ENCODE results near the gene TUSC2.

The TUSC2 gene

GRCh38 chr3:50354186-50354764 lies 26.3 kb upstream of the TUSC2 start:
- no peak for DNase-seq

DNA sequence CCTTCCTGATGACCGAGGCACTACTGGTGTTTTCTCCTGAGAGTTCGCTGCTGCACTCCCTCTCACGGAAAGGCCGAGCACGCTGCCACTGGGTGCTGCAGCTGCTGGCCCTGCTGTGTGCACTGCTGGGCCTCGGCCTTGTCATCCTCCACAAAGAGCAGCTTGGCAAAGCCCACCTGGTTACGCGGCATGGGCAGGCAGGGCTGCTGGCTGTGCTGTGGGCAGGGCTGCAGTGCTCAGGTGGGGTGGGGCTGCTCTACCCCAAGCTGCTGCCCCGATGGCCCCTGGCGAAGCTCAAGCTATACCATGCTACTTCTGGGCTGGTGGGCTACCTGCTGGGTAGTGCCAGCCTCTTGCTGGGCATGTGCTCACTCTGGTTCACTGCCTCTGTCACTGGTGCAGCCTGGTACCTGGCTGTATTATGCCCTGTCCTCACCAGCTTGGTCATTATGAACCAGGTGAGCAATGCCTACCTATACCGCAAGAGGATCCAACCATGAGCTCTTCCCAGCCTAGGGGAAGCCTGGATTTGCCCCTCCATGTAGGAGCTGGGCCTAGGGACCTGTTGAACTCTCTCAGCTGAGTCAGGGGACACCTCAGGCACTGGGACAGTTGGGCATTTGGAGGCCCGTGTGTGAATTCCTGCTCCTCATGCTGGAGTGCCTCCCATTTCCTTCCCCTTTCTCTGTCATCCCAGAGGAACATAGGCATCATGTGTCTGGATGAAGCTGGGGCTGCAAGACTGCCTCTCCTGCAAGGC lies 25.4 kb upstream of the TUSC2 start:
- DNase-seq, result no peak

DNA sequence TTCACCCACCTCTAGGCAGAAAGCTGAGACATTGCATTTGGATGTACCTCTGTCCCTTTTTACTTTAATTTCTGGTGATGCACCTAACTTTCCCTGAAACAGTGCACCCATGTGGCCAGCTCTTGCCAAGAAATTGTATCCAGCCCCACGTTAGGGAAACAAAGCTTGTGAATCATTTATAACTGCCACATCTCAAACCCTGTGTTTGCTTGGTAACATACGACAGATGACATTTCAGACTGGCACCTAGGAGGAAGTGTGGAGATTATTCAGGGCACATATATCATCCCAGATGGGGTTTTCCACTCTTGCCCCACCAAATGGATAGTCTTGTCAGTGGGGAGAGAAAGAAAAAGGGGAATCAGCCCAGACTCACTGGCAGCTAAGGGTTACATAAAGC lies 24.8 kb upstream of the TUSC2 start:
- DNase-seq, result no peak

DNA sequence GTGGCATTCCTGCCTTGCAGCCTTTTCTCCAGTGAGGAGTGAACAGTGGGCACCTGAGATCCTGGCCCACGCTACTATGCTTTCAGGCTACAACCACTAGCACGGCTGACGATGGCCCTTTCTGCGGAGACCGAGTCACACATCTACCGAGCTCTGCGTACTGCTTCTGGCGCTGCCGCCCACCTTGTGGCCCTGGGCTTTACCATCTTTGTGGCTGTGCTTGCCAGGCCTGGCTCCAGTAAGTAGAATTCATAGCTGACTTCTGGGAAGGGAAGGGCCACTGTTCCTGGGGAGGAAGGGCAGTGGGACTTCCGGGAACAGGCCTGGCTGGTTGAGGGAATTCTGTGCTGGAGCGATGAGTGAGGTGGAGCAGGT lies 23.3 kb upstream of the TUSC2 start:
- no peak for DNase-seq

DNA sequence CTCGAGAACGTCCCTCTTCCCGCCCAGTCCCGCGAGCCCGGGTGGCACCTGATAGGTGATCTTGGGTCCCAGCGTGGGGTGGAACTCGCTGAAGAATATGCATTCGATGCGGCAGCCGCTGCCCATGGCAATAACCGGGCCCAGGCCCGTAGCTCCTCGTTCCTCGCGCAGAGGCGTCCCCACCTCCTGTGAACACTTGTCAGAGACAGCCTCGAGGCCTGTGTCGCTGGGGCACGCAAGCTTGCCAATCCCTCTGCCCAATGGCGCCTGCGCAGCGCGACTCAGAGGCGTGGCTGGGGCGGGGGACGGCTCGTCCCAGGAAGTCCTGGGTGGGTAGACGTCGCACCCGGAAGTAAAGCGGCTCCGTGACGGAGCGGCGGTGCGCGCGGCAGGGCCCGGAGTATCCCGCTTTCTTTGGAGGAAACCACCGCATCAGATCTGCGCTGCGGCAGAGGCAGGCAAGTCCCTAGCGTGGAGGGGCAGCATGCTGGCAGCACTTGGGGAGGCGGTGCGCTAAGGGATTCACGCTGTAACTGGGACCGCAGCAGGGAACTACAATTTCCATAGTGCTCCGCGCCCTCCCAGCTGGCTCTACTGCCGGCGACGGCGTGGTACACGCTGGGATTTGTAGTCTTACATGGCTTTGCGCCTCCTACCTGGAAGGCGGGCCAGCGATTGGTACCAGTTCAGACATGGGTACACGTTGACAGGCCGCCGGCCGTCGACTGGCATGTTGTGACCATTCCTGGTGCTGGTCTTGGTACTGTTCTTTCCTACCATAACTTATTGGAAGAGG lies 22.7 kb upstream of the TUSC2 start, which contains the start of the genes CYB561D2 and NPRL2:
Gene CYB561D2 (plus strand): TSS at position 336 of the 796 bp plus-strand sequence. CDS start 572 bp downstream, outside the sequence.
Gene NPRL2 (minus strand): TSS at position 249 of the 796 bp plus-strand sequence. CDS start 123 bp downstream, at position 126.
- DNase-seq, result peak; percentile 100

DNA sequence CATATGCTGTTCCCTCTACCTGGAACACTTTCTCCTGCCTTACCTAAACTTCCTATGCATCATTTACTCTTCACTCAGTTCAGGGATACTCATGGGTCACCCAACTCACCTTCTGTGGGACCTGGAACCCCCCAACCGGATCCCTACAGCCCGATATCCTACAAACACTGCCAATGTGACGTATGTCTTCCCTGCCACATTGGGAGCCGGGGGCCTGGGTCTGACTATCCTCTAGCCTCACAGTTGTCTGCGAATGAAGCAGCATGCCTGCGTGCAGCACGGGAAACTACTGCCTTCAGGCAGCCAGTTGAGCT lies 22.1 kb upstream of the TUSC2 start:
- no peak for DNase-seq

- peak; percentile 81 for DNase-seq
These were observed 19.3 kb upstream of the TUSC2 start for GRCh38 chr3:50347187-50347813.

DNA sequence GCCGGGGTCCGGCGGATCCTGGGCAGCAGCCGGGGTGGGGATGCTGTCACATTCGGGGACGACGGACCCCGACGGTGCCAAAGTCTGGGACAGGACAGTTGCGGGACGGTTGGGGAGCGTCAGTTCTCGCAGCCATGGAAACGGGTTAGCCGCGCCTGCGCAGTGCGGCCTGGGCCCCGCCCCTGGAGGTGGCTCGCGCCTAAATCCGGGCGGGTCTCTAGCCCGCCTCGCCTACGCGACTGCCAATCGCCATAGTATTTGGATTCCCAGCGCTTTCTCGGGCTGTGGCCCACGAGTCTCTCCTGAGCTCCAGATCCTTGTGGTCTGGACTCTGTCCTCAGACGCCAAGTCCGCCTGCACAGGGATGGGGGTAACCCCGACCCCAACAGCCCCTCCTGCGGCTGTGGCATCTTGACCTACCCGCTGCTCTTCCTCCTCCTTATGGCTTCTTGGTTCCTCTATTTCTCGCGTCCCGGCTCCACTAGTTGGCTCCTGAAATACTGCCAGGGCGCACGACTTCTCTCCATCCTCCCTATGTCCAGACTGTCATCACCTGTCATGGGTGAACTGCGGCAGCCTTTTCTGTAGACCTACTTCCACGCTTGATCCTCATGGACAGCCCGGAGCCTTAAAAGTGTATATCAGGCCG lies 17.7 kb upstream of the TUSC2 start, which contains the start of gene ZMYND10:
Gene ZMYND10 (minus strand): TSS at position 147 of the 649 bp plus-strand sequence. CDS start 153 bp downstream, outside the sequence.
- peak; percentile 87 for DNase-seq

DNA sequence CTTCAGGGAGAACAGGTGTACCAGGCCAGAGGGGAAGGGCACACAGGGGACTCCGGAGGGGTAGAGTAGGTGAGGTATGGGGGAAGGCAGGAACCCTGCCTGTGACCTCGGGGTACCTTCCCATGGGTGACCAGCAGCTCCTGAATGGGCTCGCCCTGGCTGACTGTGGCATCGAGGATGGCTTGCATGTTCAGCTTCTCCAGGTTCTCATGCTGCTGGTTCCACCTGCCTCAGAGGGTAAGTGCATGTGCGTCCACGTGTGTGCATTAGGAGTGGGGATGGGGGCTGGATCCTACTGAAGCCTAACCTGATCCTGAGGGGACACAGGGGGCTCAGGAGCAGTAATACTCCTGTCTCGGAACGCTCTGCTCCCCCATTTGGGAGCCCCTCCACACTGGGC lies 17.0 kb upstream of the TUSC2 start:
- no peak for DNase-seq

DNA sequence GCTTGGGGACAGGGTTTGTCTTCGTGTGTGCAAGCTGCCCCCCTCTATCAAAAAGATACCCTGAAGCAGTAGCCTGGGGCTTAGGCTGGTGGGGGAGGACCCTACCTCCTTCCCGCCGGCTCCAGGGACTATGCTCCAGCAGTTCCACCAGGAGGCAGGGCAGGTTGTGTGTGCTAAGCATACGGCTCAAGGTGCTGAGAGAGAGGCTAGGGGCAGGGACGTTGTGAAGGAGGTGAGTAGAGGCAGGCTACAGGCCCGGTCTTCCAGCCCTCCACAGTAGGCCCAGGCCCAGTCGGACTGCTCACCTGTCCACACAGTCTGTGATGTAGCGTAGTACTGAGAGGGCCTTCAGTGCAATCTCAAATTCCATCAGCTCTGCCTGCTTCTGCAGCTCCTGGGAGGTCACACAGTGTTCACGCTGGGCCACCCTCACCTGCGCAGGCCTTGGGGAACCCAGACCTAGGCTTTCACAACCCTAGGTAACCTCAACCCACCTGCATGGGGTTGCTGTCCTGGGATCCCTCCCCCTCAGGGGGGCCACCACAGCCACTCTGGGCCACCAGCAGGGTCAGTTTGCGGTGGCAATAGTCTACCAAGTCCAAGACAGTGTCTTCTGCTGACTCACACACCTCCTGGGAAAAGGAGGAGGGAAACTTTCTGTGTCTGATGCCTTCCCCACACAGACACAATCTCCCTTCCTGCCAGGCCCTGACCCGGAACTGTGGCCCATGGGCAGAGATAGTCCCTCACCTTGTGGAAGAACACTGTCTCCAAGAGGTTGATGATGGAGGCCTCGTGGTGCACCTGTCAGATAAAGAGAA lies 15.0 kb upstream of the TUSC2 start:
- DNase-seq, result no peak

DNA sequence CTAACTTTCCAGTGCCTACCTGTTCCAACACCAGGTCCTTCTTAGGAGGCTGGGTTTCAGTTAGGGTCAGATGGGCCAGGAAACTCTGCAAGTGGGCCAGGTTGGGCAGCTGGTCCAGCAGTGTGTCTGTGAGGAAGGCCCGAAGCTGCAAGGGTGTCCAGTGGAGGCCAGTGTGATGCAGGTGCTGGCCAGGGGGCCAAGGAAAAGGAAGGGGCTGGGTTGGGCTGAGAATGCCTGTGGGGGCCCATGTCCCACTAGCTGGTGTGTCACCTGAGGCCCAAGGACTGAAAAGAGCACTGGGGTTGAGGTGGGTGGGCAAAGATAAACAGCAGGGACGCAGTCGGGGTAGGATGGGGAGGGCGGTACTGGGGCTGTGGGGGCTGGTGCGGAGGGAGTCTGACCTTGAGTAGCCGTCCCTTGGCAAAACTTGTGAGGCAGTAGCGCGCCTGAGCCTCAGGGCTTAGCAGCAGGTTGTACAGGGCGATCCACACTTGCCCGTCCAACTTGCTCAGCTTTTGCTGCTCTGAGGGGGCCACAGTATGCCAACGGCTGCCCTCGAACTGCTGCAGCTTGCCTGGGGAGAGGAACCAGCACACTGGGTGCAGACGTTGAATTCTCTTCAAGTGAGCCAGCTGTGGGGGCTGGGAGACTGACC lies 14.1 kb upstream of the TUSC2 start:
- DNase-seq, result no peak

GRCh38 chr3:50341537-50341936 lies 13.5 kb upstream of the TUSC2 start:
- DNase-seq, result no peak

DNA sequence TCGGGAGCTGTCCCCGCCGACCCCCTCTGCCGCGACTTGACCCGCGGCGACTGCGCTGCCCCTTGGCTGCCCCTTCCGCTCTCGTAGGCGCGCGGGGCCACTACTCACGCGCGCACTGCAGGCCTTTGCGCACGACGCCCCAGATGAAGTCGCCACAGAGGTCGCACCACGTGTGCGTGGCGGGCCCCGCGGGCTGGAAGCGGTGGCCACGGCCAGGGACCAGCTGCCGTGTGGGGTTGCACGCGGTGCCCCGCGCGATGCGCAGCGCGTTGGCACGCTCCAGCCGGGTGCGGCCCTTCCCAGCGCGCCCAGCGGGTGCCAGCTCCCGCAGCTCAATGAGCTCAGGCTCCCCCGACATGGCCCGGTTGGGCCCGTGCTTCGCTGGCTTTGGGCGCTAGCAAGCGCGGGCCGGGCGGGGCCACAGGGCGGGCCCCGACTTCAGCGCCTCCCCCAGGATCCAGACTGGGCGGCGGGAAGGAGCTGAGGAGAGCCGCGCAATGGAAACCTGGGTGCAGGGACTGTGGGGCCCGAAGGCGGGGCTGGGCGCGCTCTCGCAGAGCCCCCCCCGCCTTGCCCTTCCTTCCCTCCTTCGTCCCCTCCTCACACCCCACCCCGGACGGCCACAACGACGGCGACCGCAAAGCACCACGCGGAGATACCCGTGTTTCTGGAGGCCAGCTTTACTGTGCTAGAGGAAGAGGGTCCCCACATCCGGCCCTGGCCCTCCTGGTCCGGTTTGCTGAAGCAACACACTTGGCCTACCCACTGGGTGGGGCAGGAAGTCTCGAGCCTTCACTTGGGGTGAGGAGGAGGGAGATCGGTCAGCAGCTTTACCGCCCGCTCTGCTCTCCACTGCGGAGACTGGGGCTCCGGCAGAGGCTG lies 12.7 kb upstream of the TUSC2 start, which contains the start of gene RASSF1:
Gene RASSF1 (minus strand): TSS at position 389 of the 882 bp plus-strand sequence. CDS start 31 bp downstream, at position 358.
- peak; percentile 82 for DNase-seq

DNA sequence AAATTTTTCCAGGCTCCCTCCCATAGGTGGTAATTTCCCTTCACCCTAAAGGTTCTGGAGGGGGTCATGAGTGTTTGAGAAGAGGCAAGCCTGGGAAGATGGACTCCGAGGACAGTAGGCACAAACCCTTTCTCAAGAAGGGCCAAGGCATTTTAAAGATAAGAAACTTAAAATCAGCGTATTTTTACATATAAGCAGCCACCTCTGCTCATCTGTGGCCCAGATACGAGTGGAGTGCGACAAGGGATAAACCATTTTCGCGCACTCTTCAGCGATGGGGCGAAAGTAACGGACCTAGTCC lies 12.1 kb upstream of the TUSC2 start:
- no peak for DNase-seq

- DNase-seq, result no peak
These were observed 11.6 kb upstream of the TUSC2 start for GRCh38 chr3:50339485-50340146.

DNA sequence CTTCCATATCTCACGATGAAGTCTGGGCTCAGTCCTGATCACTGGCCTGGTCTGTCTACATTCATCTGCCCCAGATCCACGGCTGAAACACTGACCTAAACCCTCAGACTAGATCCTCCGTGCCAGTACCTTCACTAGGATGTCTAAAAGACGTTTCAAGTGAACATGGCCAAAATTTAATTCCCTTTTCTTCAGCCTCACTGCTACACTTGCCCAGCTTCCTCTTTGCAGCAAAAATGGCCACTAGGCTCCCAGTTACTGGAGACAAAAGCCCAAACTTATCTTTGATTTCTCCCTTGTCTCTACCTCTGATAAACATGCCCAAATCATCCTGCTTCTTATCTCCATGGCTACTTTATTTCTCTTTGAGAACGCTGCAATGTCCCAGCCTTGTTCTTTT lies 10.9 kb upstream of the TUSC2 start:
- no peak for DNase-seq

DNA sequence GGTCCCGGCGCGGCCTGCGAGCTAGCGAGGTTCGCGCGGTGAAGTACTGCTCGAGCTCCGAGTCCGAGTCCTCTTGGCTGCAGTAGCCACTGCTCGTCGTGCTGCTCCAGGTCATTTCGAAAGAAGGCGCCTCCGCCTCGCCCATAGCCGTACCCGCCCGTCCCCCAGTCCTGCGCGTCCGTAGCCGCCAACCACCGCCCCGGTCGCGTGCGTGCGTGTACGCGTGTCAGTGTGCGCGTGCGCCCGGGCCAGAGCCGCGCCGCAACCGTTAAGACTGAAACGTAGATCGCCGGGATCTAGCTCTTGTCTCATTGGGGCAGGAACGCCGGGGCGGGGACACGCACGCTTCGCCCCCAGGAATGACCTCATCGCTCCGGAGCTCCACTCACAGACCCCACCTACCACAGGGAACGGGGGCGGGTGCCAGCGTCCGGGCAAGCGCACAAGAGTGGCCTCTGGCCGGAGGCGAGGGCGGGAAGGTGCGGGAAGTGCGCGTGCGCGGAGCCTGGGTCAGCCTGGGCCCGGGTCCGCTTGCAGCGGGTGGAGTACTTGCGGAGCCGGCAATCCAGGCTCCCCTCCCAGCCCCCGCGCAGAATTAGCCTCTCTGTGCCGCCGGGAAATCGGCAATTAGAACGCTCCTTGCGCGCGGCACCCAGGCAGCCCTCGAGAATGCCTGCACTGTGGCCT lies 9.3 kb upstream of the TUSC2 start:
- peak; percentile 98 for DNase-seq

GRCh38 chr3:50336452-50337174 lies 8.6 kb upstream of the TUSC2 start:
- no peak for DNase-seq

Data from stimulated activated CD8-positive, alpha-beta memory T cell treated with anti-CD3 and anti-CD28 coated beads, Interleukin-4, amount 100 ng/mL, for 48 hours (primary cell).